ENCODE results near the gene SND1.
"Not testable (repeated sequence)": the region's sequence is repeated elsewhere in the genome, so short reads cannot be mapped to it uniquely, and the experiment has no call there.

The SND1 gene

GRCh38 chr7:128094686-128095085 lies 442.7 kb downstream of the SND1 start:
- no peak for DNase-seq (ENCODE audit: low read depth in 2 of 2)

GRCh38 chr7:128097211-128097731 lies 445.3 kb downstream of the SND1 start:
- DNase-seq (ENCODE audit: low read depth in 2 of 2), result no peak

- DNase-seq (ENCODE audit: low read depth in 2 of 2), result no peak
These were observed 446.6 kb downstream of the SND1 start for GRCh38 chr7:128098629-128099028.

- DNase-seq (ENCODE audit: low read depth in 2 of 2), result no peak
These were observed 447.2 kb downstream of the SND1 start for GRCh38 chr7:128099204-128099671.

- no peak for DNase-seq (ENCODE audit: low read depth in 2 of 2)
These were observed 448.4 kb downstream of the SND1 start for GRCh38 chr7:128100225-128100948.

GRCh38 chr7:128100949-128101713 lies 449.1 kb downstream of the SND1 start:
- no peak for DNase-seq (ENCODE audit: low read depth in 2 of 2)

GRCh38 chr7:128102490-128103291 lies 450.7 kb downstream of the SND1 start:
- no peak for DNase-seq (ENCODE audit: low read depth in 2 of 2)

GRCh38 chr7:128103498-128104107 lies 451.6 kb downstream of the SND1 start:
- DNase-seq (ENCODE audit: low read depth in 2 of 2), result no peak

- DNase-seq (ENCODE audit: low read depth in 2 of 2), result no peak
These were observed 452.2 kb downstream of the SND1 start for GRCh38 chr7:128104108-128104742.

GRCh38 chr7:128105228-128106022 lies 453.4 kb downstream of the SND1 start:
- no peak for DNase-seq (ENCODE audit: low read depth in 2 of 2)

- no peak for DNase-seq (ENCODE audit: low read depth in 2 of 2)
These were observed 454.8 kb downstream of the SND1 start for GRCh38 chr7:128106821-128107220.

GRCh38 chr7:128107516-128107915 lies 455.5 kb downstream of the SND1 start:
- not testable (repeated sequence) for DNase-seq (ENCODE audit: low read depth in 2 of 2)

- DNase-seq (ENCODE audit: low read depth in 2 of 2), result no peak
These were observed 456.1 kb downstream of the SND1 start for GRCh38 chr7:128108129-128108528.

- no peak for DNase-seq (ENCODE audit: low read depth in 2 of 2)
These were observed 456.8 kb downstream of the SND1 start for GRCh38 chr7:128108641-128109423.

- DNase-seq (ENCODE audit: low read depth in 2 of 2), result not testable (repeated sequence)
These were observed 457.5 kb downstream of the SND1 start for GRCh38 chr7:128109424-128109969.

GRCh38 chr7:128110641-128111364 lies 458.8 kb downstream of the SND1 start:
- DNase-seq (ENCODE audit: low read depth in 2 of 2), result no peak

- DNase-seq (ENCODE audit: low read depth in 2 of 2), result no peak
These were observed 460.2 kb downstream of the SND1 start for GRCh38 chr7:128112018-128112780.

- no peak for DNase-seq (ENCODE audit: low read depth in 2 of 2)
These were observed 460.8 kb downstream of the SND1 start for GRCh38 chr7:128112781-128113221.

Data from fibroblast of skin of left quadriceps (primary cell).